HL-60 (cell line): ENCODE results near the gene MISP3.

ENCODE experiments used
- GABPA ChIP-seq: IDR thresholded peaks from 2 replicates; pipeline ENCODE4 v1.6.1; 2012; ENCODE audit warnings: low read depth
- POLR2AphosphoS5 ChIP-seq: IDR thresholded peaks from 2 replicates; pipeline ENCODE4 v1.6.1; 2012; ENCODE audit warnings: low read depth
- TF ChIP-seq, protein P1 (sequence below): IDR thresholded peaks from one replicate; pipeline ENCODE4 v1.5.1; 2011; ENCODE audit warnings: low read length, control low read depth, inconsistent platforms; ENCODE audit not compliant: insufficient read depth
- TF ChIP-seq, protein P2 (sequence below): IDR thresholded peaks from 2 replicates; pipeline ENCODE4 v1.6.1; 2012; ENCODE audit warnings: low read depth; ENCODE audit not compliant: insufficient replicate concordance

DNA sequence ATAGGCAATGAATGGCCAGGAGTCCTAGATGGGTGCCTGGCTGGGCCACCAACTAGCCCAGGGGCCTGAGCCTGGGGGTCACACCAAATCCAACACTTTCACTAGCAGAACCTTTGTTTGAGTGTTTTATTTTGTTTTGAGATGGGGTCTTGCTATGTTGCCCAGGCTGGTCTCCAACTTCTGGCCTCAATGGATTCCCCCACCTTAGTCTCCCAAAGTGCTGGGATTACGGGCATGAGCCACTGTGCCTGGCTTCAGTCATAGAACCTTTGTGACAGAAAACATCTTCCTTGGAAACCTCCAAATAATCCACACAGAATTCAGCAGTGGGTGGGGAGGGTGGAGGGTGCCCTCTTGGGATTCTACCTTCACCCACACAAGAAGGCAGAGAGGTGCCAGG is 38.9 kb downstream of the MISP3 start:
- TF ChIP-seq, protein P1, sequence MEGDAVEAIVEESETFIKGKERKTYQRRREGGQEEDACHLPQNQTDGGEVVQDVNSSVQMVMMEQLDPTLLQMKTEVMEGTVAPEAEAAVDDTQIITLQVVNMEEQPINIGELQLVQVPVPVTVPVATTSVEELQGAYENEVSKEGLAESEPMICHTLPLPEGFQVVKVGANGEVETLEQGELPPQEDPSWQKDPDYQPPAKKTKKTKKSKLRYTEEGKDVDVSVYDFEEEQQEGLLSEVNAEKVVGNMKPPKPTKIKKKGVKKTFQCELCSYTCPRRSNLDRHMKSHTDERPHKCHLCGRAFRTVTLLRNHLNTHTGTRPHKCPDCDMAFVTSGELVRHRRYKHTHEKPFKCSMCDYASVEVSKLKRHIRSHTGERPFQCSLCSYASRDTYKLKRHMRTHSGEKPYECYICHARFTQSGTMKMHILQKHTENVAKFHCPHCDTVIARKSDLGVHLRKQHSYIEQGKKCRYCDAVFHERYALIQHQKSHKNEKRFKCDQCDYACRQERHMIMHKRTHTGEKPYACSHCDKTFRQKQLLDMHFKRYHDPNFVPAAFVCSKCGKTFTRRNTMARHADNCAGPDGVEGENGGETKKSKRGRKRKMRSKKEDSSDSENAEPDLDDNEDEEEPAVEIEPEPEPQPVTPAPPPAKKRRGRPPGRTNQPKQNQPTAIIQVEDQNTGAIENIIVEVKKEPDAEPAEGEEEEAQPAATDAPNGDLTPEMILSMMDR, result no peak
- TF ChIP-seq POLR2AphosphoS5 (no peak), GABPA (no peak)
- TF ChIP-seq, protein P2, sequence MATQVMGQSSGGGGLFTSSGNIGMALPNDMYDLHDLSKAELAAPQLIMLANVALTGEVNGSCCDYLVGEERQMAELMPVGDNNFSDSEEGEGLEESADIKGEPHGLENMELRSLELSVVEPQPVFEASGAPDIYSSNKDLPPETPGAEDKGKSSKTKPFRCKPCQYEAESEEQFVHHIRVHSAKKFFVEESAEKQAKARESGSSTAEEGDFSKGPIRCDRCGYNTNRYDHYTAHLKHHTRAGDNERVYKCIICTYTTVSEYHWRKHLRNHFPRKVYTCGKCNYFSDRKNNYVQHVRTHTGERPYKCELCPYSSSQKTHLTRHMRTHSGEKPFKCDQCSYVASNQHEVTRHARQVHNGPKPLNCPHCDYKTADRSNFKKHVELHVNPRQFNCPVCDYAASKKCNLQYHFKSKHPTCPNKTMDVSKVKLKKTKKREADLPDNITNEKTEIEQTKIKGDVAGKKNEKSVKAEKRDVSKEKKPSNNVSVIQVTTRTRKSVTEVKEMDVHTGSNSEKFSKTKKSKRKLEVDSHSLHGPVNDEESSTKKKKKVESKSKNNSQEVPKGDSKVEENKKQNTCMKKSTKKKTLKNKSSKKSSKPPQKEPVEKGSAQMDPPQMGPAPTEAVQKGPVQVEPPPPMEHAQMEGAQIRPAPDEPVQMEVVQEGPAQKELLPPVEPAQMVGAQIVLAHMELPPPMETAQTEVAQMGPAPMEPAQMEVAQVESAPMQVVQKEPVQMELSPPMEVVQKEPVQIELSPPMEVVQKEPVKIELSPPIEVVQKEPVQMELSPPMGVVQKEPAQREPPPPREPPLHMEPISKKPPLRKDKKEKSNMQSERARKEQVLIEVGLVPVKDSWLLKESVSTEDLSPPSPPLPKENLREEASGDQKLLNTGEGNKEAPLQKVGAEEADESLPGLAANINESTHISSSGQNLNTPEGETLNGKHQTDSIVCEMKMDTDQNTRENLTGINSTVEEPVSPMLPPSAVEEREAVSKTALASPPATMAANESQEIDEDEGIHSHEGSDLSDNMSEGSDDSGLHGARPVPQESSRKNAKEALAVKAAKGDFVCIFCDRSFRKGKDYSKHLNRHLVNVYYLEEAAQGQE, result no peak
